A549 (cell line): ENCODE results near the gene C2CD3. TPM values are rescaled to one million over a fixed set of nuclear protein-coding genes. Genes with fewer than 3 reads are reported as not detected.

Source experiments
- ATAC-seq, 2 experiments: fragments of 200-7000 bp in 1 of 2; fragments of >200 bp in 1 of 2; cut with Nextera tagmentation in 1 of 2; cut with Tn5 transposase in 1 of 2; 3 replicates each; pipeline versions ENCODE4 v1.8.0 to v1.9.1; 2018 to 2020; ENCODE audit warnings: mild to moderate bottlenecking in 1 of 2, moderate library complexity in 1 of 2
- CTCF ChIA-PET: fragments of 300-600 bp; sonication (Branson Sonifier 250); formaldehyde crosslinking; extraction: SDS; loops from one replicate; lab custom pipeline; 2021; ENCODE audit warnings: antibody characterized with exemption, inconsistent platforms; lab: Yijun Ruan, JAX
- POLR2A ChIA-PET: fragments of 350-600 bp; formaldehyde crosslinking; extraction: SDS; loops from one replicate; lab custom pipeline; 2021; ENCODE audit warnings: antibody characterized with exemption, inconsistent platforms; lab: Yijun Ruan, JAX
- DNase-seq, 2 experiments: peaks; one replicate each; pipeline versions ENCODE4 v3.0.0 to v3.0.0-alpha.2; 2011 to 2016; ENCODE audit warnings: low read depth in 1 of 2, low spot score in 1 of 2
- FAIRE-seq: peaks from 2 replicates; lab custom pipeline; 2011; peaks lifted over from hg19 to GRCh38; lab: Jason Lieb, UNC
- H3K27ac ChIP-seq, 2 experiments: fragments of >200 bp; sonication (Bioruptor Twin); formaldehyde crosslinking; 3 replicates each; pipeline ENCODE4 v1.5.1; 2016 to 2017
- H3K4me1 ChIP-seq: fragments of >200 bp; sonication (Bioruptor Twin); formaldehyde crosslinking; 3 replicates; pipeline ENCODE4 v1.6.1; 2016
- H3K4me2 ChIP-seq: fragments of >200 bp; sonication (Bioruptor Twin); formaldehyde crosslinking; 3 replicates; pipeline ENCODE4 v1.6.1; 2016
- H3K4me3 ChIP-seq: fragments of >200 bp; sonication (Bioruptor Twin); formaldehyde crosslinking; 3 replicates; pipeline ENCODE4 v1.5.1; 2016
- H3K9me3 ChIP-seq: fragments of >200 bp; sonication (Bioruptor Twin); formaldehyde crosslinking; 3 replicates; pipeline ENCODE4 v1.6.1; 2016
- CBX2 ChIP-seq: fragments of 200-600 bp; sonication (generic); IDR thresholded peaks from 2 replicates; pipeline ENCODE4 v1.6.1; 2016; ENCODE audit warnings: low read depth, mild to moderate bottlenecking, borderline replicate concordance
- EHF ChIP-seq: fragments of 250-450 bp; sonication (Bioruptor Pico); IDR thresholded peaks from 2 replicates; pipeline ENCODE4 v1.5.0; 2020; ENCODE audit warnings: mild to moderate bottlenecking
- EP300 ChIP-seq, 2 experiments: fragments of >200 bp; sonication (Bioruptor Twin); formaldehyde crosslinking; IDR thresholded peaks; 2 replicates in 1 of 2; 3 replicates in 1 of 2; pipeline ENCODE4 v1.6.1; 2016 to 2017
- ESRRA ChIP-seq: fragments of 150-350 bp; IDR thresholded peaks from 2 replicates; pipeline ENCODE4 v1.6.1; 2014; ENCODE audit warnings: mild to moderate bottlenecking, low read length, borderline replicate concordance
- FOSL2 ChIP-seq, 2 experiments: fragments of 450-650 bp in 1 of 2; fragments of >200 bp in 1 of 2; sonication (Bioruptor Twin) in 1 of 2; formaldehyde crosslinking; IDR thresholded peaks; 2 replicates each; pipeline versions ENCODE4 v1.5.0 to v1.6.1; 2016 to 2020; ENCODE audit warnings: mild to moderate bottlenecking in 1 of 2, moderate library complexity in 1 of 2
- FOXS1 ChIP-seq: fragments of 250-450 bp; sonication (Bioruptor Pico); IDR thresholded peaks from 2 replicates; pipeline ENCODE4 v1.5.0; 2020; ENCODE audit warnings: mild to moderate bottlenecking, moderate library complexity
- GATA3 ChIP-seq: IDR thresholded peaks from 2 replicates; pipeline ENCODE4 v1.6.1; 2012; ENCODE audit warnings: borderline replicate concordance
- HEYL ChIP-seq: fragments of 250-450 bp; sonication (Bioruptor Pico); IDR thresholded peaks from 2 replicates; pipeline ENCODE4 v1.8.0; 2021; ENCODE audit warnings: mild to moderate bottlenecking, moderate library complexity
- HOXB13 ChIP-seq: fragments of 250-450 bp; sonication (Bioruptor Pico); IDR thresholded peaks from 2 replicates; pipeline ENCODE4 v1.5.0; 2020; ENCODE audit warnings: low read depth, mild to moderate bottlenecking, moderate library complexity
- MAFK ChIP-seq: fragments of 450-650 bp; IDR thresholded peaks from 2 replicates; pipeline ENCODE4 v1.6.1; 2014; ENCODE audit not compliant: partially characterized antibody
- NFE2L2 ChIP-seq: fragments of 150-350 bp; conservative IDR thresholded peaks from 2 replicates; pipeline ENCODE4 v1.6.1; 2014; ENCODE audit warnings: low read length
- NPAS2 ChIP-seq: fragments of 250-450 bp; sonication (Bioruptor Pico); IDR thresholded peaks from 2 replicates; pipeline ENCODE4 v1.8.0; 2022; ENCODE audit warnings: mild to moderate bottlenecking, moderate library complexity, borderline replicate concordance
- PHF8 ChIP-seq: fragments of 200-600 bp; sonication (generic); IDR thresholded peaks from 2 replicates; pipeline ENCODE4 v1.6.1; 2016; ENCODE audit warnings: low read depth, mild to moderate bottlenecking, antibody characterized with exemption, moderate library complexity, borderline replicate concordance
- POLR2AphosphoS2 ChIP-seq: conservative IDR thresholded peaks from 2 replicates; pipeline ENCODE4 v1.6.1; 2012; ENCODE audit warnings: low read length, improper control_type of control experiment, inconsistent platforms
- RARB ChIP-seq: fragments of 250-450 bp; sonication (Bioruptor Pico); IDR thresholded peaks from 2 replicates; pipeline ENCODE4 v1.8.0; 2021; ENCODE audit warnings: mild to moderate bottlenecking, moderate library complexity
- RCOR1 ChIP-seq: fragments of 150-350 bp; IDR thresholded peaks from 2 replicates; pipeline ENCODE4 v1.6.1; 2014; ENCODE audit warnings: antibody characterized with exemption, low read length, low read depth
- RFX5 ChIP-seq: fragments of 450-650 bp; IDR thresholded peaks from 2 replicates; pipeline ENCODE4 v1.7.1; 2014; ENCODE audit warnings: antibody characterized with exemption, mild to moderate bottlenecking, moderate library complexity
- WGBS: methylation state at CpG from one replicate; pipeline ENCODE4 v1.1.6; 2017; ENCODE audit errors: missing lambda C conversion rate; 5-methylcytosine and 5-hydroxymethylcytosine counted together
- polyA plus RNA-seq, 4 experiments: library from polyadenylated mRNA; depleted of rRNA in 3 of 4; stranded (reverse); fragments of >200 nt; fragmentation: RNase III in 1 of 4; extraction: RNeasy Plus Mini Kit Qiagen cat#74134 plus additional on column Dnase treatment in 1 of 4; gene quantifications; 2 replicates in 3 of 4; 3 replicates in 1 of 4; pipeline ENCODE4 v1.2.3, GENCODE V29; 2011 to 2017
- TF ChIP-seq, protein P1 (sequence below): IDR thresholded peaks from 2 replicates; pipeline ENCODE4 v1.6.1; 2012; ENCODE audit warnings: low read depth, borderline replicate concordance
- TF ChIP-seq, protein P2 (sequence below): fragments of >200 bp; sonication (Bioruptor Twin); formaldehyde crosslinking; IDR thresholded peaks from 2 replicates; pipeline ENCODE4 v1.6.1; 2016
- TF ChIP-seq, protein P3 (sequence below): fragments of 250-450 bp; sonication (Bioruptor Pico); IDR thresholded peaks from 2 replicates; pipeline ENCODE4 v1.5.0; 2020; ENCODE audit warnings: low read depth, mild to moderate bottlenecking, moderate library complexity
- TF ChIP-seq, protein P4 (sequence below): fragments of 450-650 bp; IDR thresholded peaks from 2 replicates; pipeline ENCODE4 v1.6.1; 2014; ENCODE audit warnings: antibody characterized with exemption
- TF ChIP-seq, protein P5 (sequence below): IDR thresholded peaks from 2 replicates; pipeline ENCODE4 v1.6.1; 2012
- TF ChIP-seq, protein P6 (sequence below): fragments of >200 bp; sonication (Bioruptor Twin); formaldehyde crosslinking; IDR thresholded peaks from 3 replicates; pipeline ENCODE4 v1.6.1; 2016

The C2CD3 gene
- polyA plus RNA-seq, 2 of the 4 experiments (the other 2 are of a cell fraction) = 15.2 to 19.8 TPM

DNA sequence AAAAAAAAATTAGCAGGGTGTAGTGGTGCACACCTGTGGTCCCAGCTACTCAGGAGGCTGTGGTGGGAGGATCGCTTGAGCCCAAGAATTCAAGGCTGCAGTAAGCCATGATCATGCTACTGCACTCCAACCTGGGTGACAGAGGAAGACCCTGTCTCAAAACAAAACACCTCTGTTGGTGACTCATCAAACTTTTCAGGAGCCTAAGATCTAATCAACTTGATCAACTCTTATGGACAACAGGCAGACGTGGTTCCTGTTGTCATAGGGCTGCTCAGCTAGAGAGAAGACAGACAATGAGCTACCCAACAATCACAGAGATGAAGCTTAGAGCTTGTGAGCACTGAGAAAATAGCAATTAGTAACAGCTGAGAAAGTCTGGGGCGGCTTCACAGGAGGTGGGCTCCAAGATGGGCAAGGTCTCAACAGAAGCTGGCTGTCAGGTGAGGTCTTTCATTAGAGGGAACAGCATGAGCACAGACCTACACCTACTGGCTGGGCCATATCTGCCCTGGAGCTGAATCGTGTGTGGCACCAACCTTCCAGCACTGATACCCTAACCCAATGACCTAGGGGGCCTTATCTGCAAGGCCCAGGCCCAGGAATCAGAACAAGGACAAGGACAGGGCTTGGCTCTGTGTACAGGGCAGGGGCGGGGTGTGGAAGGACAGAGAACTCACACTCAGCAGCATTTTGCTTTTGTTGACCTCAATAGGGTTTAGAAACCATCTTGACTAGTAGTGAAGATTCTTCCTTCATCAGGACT, 154.7 kb downstream of the C2CD3 start:
- CTCF ChIA-PET = interaction anchor here (0.5 to 0.7 kb wide), 3 partner anchors 14 to 613 kb away, joined by 3 to 4 read pairs (median 3); no protein-coding TSS in a partner anchor
- H3K4me3 ChIP-seq = no peak overlapping the region
- H3K4me2 ChIP-seq = no peak overlapping the region
- DNase-seq (no peak), ATAC-seq (no peak)
- H3K4me1 ChIP-seq = peaks cover 7% of the 10 kb centered on the region; the same call in 2 of the 3 replicates
- TF ChIP-seq, protein P1, sequence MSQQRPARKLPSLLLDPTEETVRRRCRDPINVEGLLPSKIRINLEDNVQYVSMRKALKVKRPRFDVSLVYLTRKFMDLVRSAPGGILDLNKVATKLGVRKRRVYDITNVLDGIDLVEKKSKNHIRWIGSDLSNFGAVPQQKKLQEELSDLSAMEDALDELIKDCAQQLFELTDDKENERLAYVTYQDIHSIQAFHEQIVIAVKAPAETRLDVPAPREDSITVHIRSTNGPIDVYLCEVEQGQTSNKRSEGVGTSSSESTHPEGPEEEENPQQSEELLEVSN = no peak
- TF ChIP-seq FOSL2 (IDR thresholded peaks at IDR 0.05) = no peak
- TF ChIP-seq FOSL2 (CRISPR knock-in tag; IDR thresholded peaks at IDR 0.05) = 0 out of 2 replicates have a peak, but pooled peaks have one; percentile 21
- TF ChIP-seq, all 56 proteins: peak for 1
- Histone ChIP-seq H3K27ac (no peak overlapping the region), H3K9me3 (no peaks in the 10 kb centered on the region)
- WGBS = 94% methylated on average over 5 of the region's 5 CpGs
- FAIRE-seq = no peak
- POLR2A ChIA-PET = no interaction called here

DNA sequence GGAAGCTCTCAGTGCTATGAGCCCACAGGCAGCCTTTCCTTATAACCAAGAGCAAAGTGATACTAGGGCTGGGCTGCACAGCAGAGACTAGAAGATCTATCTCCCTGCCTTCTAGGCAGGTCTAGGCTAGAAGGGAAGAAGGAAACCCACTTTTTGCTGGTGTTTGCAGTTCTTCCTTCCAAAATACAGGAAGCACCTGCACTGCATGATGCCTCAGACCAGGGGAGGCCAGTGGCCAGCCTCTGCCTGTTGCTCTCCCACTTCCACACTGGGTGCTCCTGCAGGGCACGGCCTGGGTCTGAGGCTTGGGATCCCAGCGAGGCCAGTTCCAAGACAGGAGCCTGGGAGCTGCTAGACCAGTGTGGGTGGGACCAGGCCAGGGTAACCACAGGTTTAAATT, 155.9 kb downstream of the C2CD3 start:
- TF ChIP-seq, protein P1 = no peak
- TF ChIP-seq CBX2 (no peak), HOXB13 (CRISPR knock-in tag) (no peak)
- FAIRE-seq = no peak
- no peak overlapping the region for H3K4me2 ChIP-seq
- H3K9me3 ChIP-seq = no peaks in the 10 kb centered on the region
- WGBS = 89% methylated on average over 2 of the region's 2 CpGs
- no peak for DNase-seq
- peaks cover 7% of the 10 kb centered on the region; the same call in 2 of the 3 replicates for H3K4me1 ChIP-seq
- CTCF ChIA-PET = no interaction called here
- no peak overlapping the region for H3K27ac ChIP-seq
- POLR2A ChIA-PET = no interaction called here
- no peak overlapping the region for H3K4me3 ChIP-seq
- no peak for ATAC-seq

DNA sequence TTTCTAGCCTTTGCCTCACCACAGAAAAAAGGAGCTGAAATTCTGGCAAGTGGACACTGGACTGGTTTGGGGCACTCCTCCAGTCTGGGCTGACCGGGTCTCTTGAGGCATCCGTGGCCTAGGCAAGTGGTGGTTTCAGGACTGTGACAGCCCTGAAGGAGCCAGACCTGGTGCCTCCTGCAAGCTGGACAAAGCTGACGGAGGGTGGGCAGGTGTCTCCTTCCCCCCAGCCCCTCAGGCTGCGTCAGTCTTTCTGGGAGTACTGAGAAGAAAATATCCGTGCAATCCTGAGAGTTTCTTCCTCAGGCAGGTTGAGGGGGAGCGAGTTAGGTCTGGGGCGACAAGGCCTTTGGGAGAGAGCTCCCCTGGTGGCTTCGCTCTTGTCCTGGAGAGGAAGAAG, 157.7 kb downstream of the C2CD3 start:
- TF ChIP-seq, protein P2, sequence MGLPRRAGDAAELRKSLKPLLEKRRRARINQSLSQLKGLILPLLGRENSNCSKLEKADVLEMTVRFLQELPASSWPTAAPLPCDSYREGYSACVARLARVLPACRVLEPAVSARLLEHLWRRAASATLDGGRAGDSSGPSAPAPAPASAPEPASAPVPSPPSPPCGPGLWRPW = no peak
- TF ChIP-seq MAFK (no peak), FOXS1 (CRISPR knock-in tag) (no peak), ESRRA (no peak), EP300 (IDR thresholded peaks at IDR 0.05) (no peak), PHF8 (no peak), POLR2AphosphoS2 (no peak), NPAS2 (no peak)
- TF ChIP-seq, protein P3, sequence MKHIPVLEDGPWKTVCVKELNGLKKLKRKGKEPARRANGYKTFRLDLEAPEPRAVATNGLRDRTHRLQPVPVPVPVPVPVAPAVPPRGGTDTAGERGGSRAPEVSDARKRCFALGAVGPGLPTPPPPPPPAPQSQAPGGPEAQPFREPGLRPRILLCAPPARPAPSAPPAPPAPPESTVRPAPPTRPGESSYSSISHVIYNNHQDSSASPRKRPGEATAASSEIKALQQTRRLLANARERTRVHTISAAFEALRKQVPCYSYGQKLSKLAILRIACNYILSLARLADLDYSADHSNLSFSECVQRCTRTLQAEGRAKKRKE (CRISPR knock-in tag) = no peak
- Histone ChIP-seq H3K4me2 (no peak overlapping the region), H3K4me1 (no peaks in the 10 kb centered on the region), H3K27ac (no peak overlapping the region), H3K9me3 (no peaks in the 10 kb centered on the region), H3K4me3 (no peak overlapping the region)
- WGBS = 91% methylated on average over 8 of the region's 8 CpGs
- FAIRE-seq (no peak), ATAC-seq (no peak), DNase-seq (no peak)
- ChIA-PET POLR2A (no interaction called here), CTCF (no interaction called here)

DNA sequence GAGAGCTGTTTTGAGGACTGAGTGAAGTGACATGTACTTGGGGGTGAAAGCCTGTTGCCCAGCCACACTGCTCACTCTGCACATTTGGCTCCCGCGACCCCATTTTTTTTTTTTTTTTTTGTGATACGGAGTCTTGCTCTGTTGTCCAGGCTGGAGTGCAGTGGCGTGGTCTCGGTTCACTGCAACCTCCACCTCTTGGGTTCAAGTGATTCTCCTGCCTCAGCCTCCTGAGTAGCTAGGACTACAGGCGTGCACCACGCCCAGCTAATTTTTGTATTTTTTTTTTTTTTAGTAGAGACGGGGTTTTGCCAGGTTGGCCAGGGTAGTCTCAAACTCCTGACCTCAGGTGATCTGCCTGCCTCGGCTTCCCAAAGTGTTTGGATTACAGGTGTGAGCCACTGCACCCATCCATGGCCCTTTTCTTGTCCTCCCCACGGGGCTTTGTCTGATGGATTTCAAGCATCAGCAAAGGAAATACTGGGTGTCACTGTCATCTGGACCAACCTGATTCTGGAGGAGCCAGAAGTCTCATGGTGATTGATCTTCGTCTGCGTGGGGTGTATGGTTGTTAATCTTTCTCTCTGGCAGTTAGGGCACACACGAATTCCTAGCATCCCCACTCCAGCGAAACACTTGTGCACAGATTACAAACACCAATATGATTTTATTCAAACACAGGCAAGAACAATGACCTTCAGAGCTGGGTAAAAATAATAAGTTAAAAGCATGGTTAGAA, 158.6 kb downstream of the C2CD3 start:
- Histone ChIP-seq H3K4me1 (no peaks in the 10 kb centered on the region), H3K4me2 (no peak overlapping the region), H3K27ac (no peak overlapping the region), H3K4me3 (no peak overlapping the region), H3K9me3 (no peaks in the 10 kb centered on the region)
- 92% methylated on average over 14 of the region's 14 CpGs for WGBS
- FAIRE-seq (no peak), ATAC-seq (no peak), DNase-seq (no peak)
- ChIA-PET CTCF (no interaction called here), POLR2A (no interaction called here)
- TF ChIP-seq EHF (CRISPR knock-in tag) = no peak
- no peak for TF ChIP-seq RCOR1
- TF ChIP-seq RARB (CRISPR knock-in tag) = no peak
- TF ChIP-seq NFE2L2 = no peak
- TF ChIP-seq, protein P4, sequence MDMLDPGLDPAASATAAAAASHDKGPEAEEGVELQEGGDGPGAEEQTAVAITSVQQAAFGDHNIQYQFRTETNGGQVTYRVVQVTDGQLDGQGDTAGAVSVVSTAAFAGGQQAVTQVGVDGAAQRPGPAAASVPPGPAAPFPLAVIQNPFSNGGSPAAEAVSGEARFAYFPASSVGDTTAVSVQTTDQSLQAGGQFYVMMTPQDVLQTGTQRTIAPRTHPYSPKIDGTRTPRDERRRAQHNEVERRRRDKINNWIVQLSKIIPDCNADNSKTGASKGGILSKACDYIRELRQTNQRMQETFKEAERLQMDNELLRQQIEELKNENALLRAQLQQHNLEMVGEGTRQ = no peak
- no peak for TF ChIP-seq ESRRA
- TF ChIP-seq, protein P5, sequence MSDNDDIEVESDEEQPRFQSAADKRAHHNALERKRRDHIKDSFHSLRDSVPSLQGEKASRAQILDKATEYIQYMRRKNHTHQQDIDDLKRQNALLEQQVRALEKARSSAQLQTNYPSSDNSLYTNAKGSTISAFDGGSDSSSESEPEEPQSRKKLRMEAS = no peak
- TF ChIP-seq RFX5 = no peak
- TF ChIP-seq, protein P6, sequence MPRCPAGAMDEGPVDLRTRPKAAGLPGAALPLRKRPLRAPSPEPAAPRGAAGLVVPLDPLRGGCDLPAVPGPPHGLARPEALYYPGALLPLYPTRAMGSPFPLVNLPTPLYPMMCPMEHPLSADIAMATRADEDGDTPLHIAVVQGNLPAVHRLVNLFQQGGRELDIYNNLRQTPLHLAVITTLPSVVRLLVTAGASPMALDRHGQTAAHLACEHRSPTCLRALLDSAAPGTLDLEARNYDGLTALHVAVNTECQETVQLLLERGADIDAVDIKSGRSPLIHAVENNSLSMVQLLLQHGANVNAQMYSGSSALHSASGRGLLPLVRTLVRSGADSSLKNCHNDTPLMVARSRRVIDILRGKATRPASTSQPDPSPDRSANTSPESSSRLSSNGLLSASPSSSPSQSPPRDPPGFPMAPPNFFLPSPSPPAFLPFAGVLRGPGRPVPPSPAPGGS = no peak
- no peak for TF ChIP-seq NPAS2
- no peak for TF ChIP-seq HEYL
- TF ChIP-seq GATA3 = no peak
